Peyer's patch (tissue), 4 donors: Measurements from ENCODE around the gene PPIE. TPM values are rescaled to one million over a fixed set of nuclear protein-coding genes. Genes with fewer than 3 reads are reported as not detected.

Source experiments
- DNase-seq, 3 donors: peaks; one replicate each; pipeline ENCODE4 v3.0.0-alpha.2; 2017 to 2019
- H3K27ac ChIP-seq, 4 donors: fragments of 200-600 bp; sonication (generic); one replicate each; pipeline ENCODE4 v1.5.1; 2016 to 2019
- H3K27me3 ChIP-seq, 2 donors: fragments of 200-600 bp; sonication (generic); one replicate each; pipeline ENCODE4 v1.5.1; 2019
- H3K36me3 ChIP-seq, 3 donors: fragments of 200-600 bp; sonication (generic); one replicate each; pipeline ENCODE4 v1.5.1; 2016 to 2019
- H3K4me1 ChIP-seq, 4 donors: fragments of 200-600 bp; sonication (generic); one replicate each; pipeline ENCODE4 v1.5.1; 2016 to 2019
- H3K4me3 ChIP-seq, 4 donors: fragments of 200-600 bp; sonication (generic); 1 replicate in 3 of 4; 2 replicates in 1 of 4; pipeline ENCODE4 v1.5.1; 2016 to 2019; ENCODE audit warnings: mild to moderate bottlenecking in 1 of 4
- H3K9me3 ChIP-seq, 4 donors: fragments of 200-600 bp; sonication (generic); one replicate each; pipeline ENCODE4 v1.5.1; 2016 to 2019; ENCODE audit warnings: mild to moderate bottlenecking in 1 of 4
- CTCF ChIP-seq, 6 experiments: fragments of 450-650 bp in 4 of 6; fragments of 200-600 bp in 2 of 6; sonication (generic) in 1 of 6; IDR thresholded peaks; one replicate each; pipeline ENCODE4 v1.5.1; 2017 to 2019; ENCODE audit warnings: antibody characterized with exemption in 6 of 6, mild to moderate bottlenecking in 3 of 6, moderate library complexity in 1 of 6
- POLR2A ChIP-seq, 2 donors: fragments of 450-650 bp; IDR thresholded peaks; one replicate each; pipeline ENCODE4 v1.5.1; 2017; ENCODE audit warnings: antibody characterized with exemption in 2 of 2, mild to moderate bottlenecking in 2 of 2, moderate library complexity in 2 of 2
- total RNA-seq, 4 donors: library from RNA; depleted of rRNA; stranded (reverse); fragments of >200 nt; gene quantifications; one replicate each; pipeline ENCODE4 v1.1.0, GENCODE V29; 2016

The PPIE gene
- total RNA-seq, 4 donors from 2014 or later = 33.0 to 39.0 (median 37.0) TPM

GRCh38 chr1:39754026-39754570 is 15.4 kb downstream of the PPIE start:
- TF ChIP-seq POLR2A (IDR thresholded peaks at IDR 0.05) (no peak), CTCF (IDR thresholded peaks at IDR 0.05) (no peak)

GRCh38 chr1:39754906-39755504 is 16.3 kb downstream of the PPIE start:
- Histone ChIP-seq H3K9me3 (no peaks in the 10 kb centered on the region), H3K27ac (no peak overlapping the region), H3K27me3 (no peaks in the 10 kb centered on the region), H3K4me1 (no peaks in the 10 kb centered on the region), H3K36me3 (peaks cover 0 to 93% (median 5%) of the 10 kb centered on the region in 3 donors), H3K4me3 (no peak overlapping the region)
- DNase-seq = no peak
- no peak for TF ChIP-seq CTCF (IDR thresholded peaks at IDR 0.05)
- TF ChIP-seq POLR2A (IDR thresholded peaks at IDR 0.05) = no peak

More at GRCh38 chr1:39754026-39754570, 15.4 kb downstream of the PPIE start:
- H3K36me3 ChIP-seq = peaks cover 0 to 98% (median 5%) of the 10 kb centered on the region in 3 donors
- H3K4me3 ChIP-seq = no peak overlapping the region
- no peaks in the 10 kb centered on the region for H3K9me3 ChIP-seq
- no peaks in the 10 kb centered on the region for H3K4me1 ChIP-seq
- no peaks in the 10 kb centered on the region for H3K27me3 ChIP-seq
- no peak overlapping the region for H3K27ac ChIP-seq
- DNase-seq = no peak

- no peak for DNase-seq
- Histone ChIP-seq H3K27ac (no peak overlapping the region), H3K4me1 (no peaks in the 10 kb centered on the region), H3K4me3 (no peak overlapping the region), H3K36me3 (peaks cover 0 to 83% (median 5%) of the 10 kb centered on the region in 3 donors), H3K27me3 (no peaks in the 10 kb centered on the region), H3K9me3 (no peaks in the 10 kb centered on the region)
- no peak for TF ChIP-seq POLR2A (IDR thresholded peaks at IDR 0.05)
- no peak for TF ChIP-seq CTCF (IDR thresholded peaks at IDR 0.05)
These were observed 17.4 kb downstream of the PPIE start for GRCh38 chr1:39755965-39756659.

GRCh38 chr1:39757501-39757900 is 18.8 kb downstream of the PPIE start:
- TF ChIP-seq POLR2A (IDR thresholded peaks at IDR 0.05) (no peak), CTCF (IDR thresholded peaks at IDR 0.05) (no peak)

DNA sequence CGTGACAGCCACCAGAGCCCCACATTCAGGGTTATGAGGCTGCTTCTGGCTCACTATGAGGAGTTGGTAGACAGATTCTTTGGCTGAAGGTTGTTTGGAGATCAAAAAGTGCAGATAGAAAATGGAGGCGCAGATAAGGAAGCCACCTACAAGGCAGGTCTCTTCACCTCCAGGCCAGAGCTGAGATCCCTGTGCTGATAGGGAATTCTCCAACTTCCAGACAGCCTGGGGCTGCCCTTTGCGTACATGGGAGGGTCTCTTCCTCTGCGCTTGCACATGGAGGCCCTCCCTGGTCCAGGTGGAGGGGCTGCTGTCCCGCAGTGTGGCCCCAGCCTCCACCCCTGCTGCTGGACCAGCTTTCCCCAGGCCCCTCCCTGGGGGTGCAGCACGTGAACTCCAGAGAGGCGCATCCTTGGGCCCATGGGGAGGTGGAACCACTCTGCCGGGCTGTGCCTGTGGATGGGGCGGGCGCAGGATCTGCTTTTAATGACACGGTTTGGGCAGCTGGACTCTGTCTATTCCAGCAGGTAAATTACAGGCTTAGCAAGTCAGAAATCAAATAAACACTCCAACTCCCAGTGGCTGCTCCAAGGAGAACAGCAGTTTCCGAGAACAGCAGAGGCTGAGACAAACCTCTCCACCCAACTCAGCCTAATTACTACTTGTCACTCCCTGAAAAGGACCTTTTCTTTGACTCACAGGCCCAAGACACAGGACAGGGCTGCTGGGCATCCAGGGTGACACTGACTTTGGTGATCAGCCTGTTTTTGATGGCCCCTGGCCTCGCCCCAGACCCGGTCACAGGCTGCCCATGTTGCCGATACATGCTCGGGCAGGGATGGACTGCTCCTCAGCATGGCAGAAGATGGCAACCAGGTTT is 20.1 kb downstream of the PPIE start:
- Histone ChIP-seq H3K27ac (no peak overlapping the region), H3K4me3 (no peak overlapping the region), H3K27me3 (no peaks in the 10 kb centered on the region), H3K36me3 (peaks cover 0 to 56% (median 0%) of the 10 kb centered on the region in 3 donors), H3K9me3 (no peaks in the 10 kb centered on the region), H3K4me1 (no peaks in the 10 kb centered on the region)
- TF ChIP-seq POLR2A (IDR thresholded peaks at IDR 0.05) (no peak), CTCF (IDR thresholded peaks at IDR 0.05) (no peak)
- no peak for DNase-seq

More at GRCh38 chr1:39757501-39757900, 18.8 kb downstream of the PPIE start:
- Histone ChIP-seq H3K27me3 (no peaks in the 10 kb centered on the region), H3K4me1 (no peaks in the 10 kb centered on the region), H3K9me3 (no peaks in the 10 kb centered on the region), H3K4me3 (no peak overlapping the region), H3K27ac (no peak overlapping the region), H3K36me3 (peaks cover 0 to 69% (median 4%) of the 10 kb centered on the region in 3 donors)
- no peak for DNase-seq
